ENCODE results near the gene CPA3.
A peak's percentile ranks its signal among the peaks of the same experiment; 100 is the strongest.

The CPA3 gene, protein sequence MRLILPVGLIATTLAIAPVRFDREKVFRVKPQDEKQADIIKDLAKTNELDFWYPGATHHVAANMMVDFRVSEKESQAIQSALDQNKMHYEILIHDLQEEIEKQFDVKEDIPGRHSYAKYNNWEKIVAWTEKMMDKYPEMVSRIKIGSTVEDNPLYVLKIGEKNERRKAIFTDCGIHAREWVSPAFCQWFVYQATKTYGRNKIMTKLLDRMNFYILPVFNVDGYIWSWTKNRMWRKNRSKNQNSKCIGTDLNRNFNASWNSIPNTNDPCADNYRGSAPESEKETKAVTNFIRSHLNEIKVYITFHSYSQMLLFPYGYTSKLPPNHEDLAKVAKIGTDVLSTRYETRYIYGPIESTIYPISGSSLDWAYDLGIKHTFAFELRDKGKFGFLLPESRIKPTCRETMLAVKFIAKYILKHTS

DNA sequence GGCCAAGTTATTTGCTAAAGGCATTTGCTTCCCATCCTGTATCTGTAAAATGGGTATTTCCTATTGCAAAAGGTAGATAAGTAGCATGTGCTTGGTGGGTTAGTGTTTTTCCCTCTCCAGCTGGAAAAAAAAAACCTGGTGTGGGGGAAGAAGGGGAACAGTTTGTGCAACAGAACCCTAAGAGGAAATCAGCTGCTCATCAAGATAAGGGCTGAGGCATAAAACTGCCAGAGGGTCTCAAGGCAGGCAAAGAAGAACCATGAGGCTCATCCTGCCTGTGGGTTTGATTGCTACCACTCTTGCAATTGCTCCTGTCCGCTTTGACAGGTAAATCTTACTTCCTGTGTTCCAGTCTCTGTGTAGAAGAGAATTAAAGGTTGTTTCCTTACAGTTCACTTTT, at the start of gene CPA3:
TSS of gene CPA3 (plus strand) at position 248 of the 400 bp plus-strand sequence. CDS start at position 260, 12 bp downstream.
- no peak for DNase-seq

DNA sequence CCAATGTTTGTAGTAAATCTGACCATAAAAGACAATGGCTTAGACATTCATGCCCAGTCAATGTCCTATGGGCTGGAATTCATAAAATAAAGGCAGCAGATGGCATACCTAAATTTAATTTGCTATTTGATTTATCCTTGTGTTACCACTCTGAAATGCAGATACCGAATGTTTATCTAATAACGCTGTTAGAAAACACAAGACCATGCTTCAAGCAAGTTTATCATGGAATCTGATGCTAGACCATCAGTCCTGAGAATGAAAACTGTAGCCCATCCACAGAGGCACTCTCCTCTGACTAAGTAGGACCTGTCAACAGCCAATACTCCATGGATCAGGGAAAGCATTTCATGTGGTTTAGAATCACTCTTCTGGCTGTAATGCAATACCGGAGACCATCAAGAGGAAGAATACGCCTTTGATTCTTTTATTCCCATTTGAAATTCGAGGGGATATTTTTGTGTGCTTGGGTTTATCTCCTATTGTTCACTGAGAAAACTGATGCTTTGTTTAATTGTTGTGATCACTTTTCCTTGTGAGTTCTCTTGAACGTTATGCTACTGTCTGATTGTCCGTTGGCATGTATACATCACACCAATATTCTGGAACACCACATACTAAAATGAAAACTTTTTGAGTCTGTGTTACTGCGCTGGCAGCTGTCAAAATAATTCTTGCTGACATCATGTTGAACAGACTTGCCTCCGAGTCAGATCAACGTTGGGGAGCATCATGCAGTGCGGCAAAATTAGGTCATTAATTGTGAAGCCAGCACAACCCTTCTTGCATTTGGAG, 49.6 kb upstream of the CPA3 start:
- DNase-seq, result no peak

DNA sequence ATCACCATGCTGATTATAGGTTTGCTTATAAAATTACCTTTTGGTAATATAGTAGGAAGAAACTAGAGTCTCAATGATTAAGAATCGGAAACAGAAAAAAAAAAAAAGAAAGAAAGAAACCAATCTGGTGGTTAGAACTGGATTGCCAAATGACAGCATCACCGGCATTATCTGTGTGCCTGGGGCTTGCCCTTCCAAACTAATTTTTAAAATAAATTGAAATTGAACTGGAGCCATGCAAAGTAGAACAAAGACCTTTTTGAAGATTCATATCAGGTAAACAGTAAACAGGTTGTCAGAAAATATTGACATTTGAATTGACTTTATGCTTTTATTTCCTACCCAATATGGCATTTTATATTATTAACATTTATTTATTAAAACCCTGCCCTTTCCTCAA, 48.7 kb upstream of the CPA3 start:
- no peak for DNase-seq

DNA sequence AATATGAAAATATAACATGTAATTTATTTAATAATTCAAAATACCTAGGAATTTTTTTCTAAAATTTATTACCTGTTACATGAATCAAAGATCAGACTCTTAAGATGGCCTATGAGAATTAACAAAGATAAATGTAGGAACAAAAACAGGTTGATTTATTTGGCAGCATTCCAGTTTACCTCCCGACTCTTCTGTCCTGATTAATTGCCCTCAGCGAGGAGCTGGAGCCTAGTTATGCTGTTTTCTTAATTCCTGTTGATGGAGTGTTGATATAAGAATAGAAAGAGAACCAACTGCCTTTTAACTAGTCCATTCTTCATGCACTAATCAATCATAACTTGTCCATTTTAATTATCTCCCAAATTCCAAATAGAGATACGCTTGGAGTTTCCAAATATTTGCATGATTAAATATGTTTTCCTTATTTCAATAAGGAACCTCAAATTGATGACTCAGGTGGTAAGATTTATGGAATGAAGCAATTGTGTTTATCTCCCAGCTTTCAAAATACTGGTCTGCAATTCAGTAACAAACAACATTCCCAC, 48.0 kb upstream of the CPA3 start:
- peak; percentile 2 for DNase-seq

DNA sequence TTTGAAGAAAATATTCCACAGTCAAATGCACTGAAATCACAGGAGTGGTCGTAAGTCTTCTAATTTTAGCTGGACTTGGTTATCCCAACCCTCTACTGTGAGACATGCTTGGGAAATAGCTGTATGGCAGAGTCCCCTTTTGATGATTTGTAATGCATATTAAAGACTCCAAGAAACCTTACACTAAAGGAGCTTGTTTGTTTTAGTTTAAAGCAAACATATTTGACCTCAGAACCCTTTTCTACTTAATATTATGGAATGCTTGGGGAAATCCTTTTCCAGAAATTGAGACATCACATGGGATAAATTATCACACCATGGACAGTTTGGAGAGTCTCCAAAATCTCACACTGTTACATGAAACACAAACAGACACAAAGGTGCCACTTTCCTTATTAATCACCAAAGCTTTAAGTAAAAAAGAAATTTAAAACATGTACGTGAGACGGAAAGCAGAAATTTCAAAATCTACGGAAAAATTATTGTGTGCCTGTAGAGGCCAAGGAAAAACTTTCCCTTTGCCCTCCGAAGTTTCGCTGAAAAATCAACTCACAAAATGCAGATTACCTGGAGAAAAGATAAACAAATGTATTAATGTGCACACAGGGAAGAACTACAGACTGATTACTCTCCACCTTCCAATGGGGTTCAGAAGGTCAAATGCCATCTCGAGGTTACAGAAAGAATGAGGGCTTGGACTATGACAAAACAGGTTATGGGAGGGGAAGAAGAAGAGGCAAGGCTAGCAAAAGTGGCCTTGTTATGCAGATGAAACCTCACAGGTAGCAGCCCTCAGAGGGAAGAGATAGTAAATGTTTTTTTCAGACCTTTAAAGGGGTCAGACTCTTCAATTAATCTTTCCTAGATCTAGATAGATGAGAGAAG, 44.5 kb upstream of the CPA3 start:
- DNase-seq, result no peak

DNA sequence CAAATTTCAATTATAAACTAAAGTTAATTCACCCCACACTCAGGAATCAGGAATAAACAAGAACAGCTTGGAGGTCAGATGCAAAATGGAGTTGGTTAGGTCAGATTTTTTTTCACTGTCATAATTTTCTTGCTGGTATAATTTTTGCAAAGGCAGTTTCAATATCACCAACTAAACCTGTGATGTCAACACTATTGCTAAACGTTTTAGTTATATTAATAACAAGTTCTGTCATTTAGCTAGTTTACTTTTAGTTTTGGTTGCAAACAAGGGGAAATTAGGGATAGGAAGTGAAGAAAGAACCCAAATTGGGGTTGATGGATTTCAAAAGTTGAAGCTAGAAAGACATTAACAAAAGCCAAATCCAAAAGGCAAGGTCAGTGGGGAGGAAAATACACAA, 42.1 kb upstream of the CPA3 start:
- DNase-seq, result no peak

DNA sequence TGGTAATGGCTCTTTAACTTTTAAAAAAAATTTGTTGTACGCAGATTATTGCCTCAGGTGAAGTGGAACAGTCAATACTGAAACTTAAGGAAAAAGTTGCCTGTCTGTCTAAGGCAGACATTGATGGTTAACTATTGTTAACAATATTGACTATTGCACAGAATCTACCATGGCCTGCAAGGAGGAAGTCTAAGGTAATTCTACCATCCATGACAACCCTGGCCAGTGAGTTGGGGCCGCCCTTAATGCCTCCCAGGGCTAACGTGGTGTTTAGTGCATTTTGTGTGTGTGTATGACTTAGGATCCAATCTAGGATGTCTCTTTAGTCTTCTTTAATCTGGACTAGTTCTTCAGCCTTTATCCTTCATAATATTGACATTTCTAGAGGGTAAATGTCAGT, 39.6 kb upstream of the CPA3 start:
- DNase-seq, result no peak

DNA sequence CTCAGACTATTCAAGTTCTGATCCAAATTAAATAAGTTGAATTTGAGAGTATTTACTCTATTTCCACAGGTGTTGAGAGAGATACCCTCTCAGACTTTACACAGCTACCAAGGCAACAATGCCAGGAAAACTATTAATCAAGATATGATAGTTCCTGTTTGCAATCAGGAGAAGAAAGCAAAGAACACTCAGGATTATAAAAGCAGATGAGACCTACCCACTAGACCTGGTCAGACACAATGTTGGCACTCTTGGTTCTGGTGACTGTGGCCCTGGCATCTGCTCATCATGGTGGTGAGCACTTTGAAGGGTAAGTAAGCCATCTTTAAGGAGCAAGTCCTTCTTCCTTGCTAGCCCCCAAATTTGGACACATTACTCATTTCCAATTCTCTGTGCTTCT, 37.5 kb upstream of the CPA3 start, which contains the start of gene CPB1:
TSS of gene CPB1 (plus strand) at position 227 of the 400 bp plus-strand sequence. CDS start at position 240, 13 bp downstream.
- no peak for DNase-seq

DNA sequence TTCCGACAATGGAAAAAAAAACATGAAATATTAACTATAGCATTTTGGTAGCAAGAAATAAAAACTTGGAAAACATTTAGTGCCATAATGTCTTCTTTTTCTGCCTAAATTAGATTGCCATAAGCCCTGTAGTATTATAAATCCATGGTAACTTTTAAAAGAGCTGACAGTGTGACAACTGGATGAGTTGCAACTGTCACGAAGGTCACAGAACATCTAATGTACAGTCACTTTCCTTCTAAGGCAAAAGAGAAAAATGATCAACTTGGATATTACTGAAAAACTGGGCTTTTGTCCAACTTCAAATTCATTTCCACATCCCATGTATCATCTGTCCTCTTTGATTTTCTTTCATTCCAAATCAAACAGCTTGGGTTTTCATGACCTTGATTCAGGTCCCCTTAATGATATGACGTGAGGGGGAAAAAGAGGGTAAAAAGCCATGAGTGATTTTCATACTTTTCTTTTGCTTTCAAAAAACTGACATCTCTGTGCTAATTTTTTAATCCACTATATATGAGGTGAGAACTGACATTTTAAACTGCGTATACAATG, 36.9 kb upstream of the CPA3 start:
- no peak for DNase-seq

DNA sequence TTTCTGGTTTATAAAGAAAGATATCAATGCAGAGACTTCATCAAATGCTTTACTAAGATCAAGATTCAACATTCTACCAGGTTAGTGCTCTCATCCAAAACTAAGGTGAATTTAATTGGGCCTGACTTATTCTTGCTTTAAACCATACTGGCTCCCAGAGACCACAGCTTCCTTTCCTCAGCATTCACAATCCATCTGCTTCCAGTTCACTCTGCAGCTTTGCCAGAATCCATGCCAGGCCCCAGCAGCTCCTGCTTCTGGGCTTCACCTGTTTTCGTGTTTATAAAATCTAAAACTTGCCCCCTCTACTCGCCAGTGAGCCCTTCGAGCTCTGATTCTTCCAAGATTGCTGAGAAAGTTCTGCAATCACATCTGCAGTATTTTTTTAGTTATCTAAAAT, 35.2 kb upstream of the CPA3 start:
- no peak for DNase-seq

DNA sequence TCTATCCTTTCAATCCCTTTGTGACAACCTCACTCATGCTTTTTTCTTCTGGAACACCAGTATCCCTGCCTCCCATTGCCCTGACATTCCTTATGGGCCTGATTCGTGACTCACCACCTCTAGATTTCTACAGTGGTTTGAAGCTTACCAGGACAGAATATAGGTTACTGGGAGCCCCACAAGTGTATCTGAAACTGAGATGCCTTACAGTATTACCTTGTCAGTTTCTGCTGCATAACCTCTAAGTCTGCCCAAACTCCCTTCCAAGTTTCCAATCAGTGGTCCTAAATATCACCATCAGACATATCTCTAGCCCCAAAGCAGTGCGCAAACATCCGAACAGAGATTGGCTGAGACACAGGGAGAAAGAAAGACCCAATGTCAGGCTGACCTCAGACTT, 31.9 kb upstream of the CPA3 start:
- no peak for DNase-seq

DNA sequence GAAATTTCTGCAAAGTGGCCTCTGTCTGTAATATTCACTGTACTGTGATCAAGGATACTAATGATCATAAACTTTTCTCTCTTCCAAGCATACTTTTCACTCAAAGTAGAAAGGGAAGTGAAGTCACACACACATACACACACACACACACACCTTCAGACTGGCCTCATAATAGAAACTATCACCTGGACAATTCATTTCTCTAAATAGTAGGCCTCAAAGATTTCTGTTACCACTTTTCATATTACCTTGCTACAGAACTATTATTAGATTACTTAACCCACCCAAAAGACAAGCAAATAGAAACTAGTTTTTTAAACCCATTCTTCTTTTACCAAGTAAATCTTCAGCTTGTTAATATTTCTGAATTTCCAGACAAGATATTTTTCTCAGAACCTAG, 25.3 kb upstream of the CPA3 start:
- DNase-seq, result no peak

DNA sequence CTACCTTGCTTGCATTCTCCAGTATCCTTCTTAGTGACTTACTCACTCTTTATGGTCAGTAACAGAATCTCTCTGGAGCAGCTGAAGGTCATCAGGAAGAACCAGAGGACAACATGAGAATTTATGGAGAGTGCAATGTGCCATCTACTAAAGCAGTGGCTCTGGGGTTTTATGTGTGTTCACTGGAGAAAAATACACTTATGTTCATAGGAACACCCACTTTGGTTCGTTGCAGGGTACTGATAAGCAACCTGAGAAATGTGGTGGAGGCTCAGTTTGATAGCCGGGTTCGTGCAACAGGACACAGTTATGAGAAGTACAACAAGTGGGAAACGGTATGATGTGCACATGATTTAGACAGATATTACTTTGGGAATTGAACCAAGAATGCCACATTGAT, 24.6 kb upstream of the CPA3 start:
- DNase-seq, result no peak

DNA sequence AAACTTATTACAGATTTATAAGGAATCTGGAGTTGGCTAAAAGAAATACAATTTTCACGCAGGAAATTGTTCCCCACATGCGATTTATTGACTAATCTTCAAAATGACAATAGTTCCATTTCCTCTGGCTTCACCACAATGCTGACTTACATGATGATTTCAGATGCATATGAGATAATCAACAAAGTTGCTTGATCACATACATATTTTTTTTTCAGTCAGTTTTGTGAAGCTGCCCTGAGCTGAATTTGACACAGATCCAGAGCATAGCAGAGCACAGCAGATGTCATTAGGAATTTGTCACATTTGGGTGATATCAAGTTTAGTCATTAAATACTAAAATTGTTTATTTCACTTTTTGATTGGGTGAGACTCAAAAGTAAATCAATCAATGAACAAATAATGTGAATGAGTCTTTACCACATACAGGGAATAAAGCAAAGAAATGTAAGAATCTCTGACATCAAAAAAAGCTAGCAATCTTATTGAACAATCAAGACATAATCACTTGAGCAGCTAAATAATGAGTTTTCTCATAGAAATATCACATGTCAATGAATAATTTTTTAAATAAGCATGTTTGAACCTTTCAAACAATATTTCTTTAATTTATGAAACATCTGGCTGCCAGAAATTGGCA, 19.2 kb upstream of the CPA3 start:
- no peak for DNase-seq

DNA sequence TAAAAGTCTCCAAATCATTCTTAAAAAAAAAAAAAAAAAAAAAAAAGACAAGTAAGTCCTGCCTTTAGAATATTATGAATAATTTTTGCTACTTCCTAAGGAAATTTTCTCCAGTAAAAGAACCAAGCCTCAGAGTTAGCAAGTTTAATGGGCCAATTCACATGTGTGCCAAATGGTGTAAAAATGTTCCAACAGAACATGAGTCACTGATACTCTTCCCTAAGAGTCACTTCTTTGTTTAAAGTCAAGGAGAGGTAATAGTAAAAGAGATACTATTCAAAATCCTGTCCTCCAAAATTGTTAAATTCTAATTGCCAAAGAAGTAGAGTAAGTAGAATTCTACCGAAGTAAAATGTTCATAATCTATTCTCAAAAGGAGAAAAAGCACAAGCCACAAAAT, 17.7 kb upstream of the CPA3 start:
- DNase-seq, result no peak

DNA sequence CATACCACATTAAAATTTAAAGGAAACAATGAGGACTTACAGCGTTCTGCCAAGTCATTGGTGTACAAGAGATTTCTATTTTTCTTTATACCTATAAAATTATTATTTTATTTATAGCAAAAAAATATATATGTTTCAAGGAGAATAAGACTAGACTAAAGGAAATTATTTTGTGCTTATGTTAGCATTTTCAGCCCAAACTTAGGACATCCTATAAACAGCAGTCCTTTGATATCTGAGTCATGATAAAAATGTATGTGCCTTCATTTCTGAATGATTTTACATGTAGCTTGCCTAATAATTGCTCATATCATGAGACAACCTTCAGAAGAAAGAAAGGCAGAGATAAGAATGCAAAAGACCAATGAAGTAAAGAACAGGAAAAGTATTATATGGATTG, 16.7 kb upstream of the CPA3 start:
- DNase-seq, result no peak

DNA sequence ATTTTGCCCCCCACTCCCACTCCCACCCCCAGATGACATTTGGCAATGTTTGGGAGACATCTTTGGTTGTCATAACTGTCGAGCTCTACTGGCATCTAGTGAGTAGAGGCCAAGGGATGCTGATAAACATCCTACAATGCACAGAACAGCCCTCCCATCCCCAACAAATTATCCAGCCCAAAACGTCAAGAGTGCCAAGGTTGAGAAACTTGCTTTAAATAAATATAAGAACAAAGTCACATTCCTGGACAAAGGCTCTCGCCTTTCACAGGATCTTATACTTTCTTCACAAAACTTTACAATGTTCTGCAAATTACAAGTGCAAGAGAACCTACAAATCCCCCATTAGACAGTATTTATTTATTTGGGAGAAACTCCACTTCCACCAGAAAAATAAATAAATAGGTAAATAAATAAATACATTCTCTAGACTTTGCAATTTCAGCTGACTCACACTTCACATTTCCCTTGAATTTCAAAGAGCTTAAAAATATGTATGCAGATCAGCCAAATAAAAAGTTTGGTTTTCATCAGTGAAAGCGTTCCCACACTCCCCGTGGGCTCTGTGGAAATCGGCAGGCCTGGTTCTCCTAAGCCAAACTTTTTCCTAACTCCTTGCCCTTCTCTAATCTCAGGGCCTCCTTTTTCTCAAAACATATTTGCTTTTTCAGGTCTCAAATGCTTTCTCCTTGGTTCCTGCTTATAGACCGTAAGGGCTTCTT, 12.7 kb upstream of the CPA3 start:
- no peak for DNase-seq

DNA sequence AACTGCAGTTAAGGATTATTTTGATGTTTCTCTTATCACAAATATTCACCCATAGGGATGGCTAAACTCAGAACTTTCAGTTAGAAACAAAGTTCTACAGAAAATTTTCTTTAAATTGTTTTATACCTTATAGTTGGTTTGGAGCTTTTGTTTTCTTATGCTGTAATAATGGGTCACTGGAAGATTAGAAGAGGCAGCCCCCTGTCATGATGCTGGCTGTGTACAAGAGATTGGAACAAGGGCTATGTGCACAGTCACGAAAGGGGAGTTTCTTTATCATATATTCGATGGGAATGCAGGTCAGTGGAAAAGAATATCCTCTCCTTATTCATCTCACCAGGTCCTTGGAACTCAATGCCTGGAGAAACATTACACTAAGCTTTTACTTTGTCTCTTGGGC, 12.0 kb upstream of the CPA3 start:
- DNase-seq, result no peak

DNA sequence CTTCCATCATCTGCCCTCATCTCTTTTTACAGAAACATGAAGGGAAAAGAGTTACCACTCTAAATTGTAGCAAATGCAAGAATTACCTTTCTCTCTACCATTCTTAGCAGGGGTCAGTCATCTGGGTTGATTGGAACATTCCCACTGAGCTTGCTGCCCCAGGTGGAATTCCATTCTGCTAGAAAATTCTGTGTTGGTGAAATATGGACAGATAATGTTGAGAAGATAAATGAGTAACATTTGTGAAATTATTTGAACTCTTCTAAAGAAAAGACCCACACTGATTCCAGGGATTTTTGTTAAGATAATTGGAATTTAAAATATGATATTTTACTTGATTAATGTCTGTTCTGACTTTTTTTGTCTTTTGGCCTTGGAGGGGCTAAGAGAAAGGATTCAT, 11.0 kb upstream of the CPA3 start:
- DNase-seq, result no peak

DNA sequence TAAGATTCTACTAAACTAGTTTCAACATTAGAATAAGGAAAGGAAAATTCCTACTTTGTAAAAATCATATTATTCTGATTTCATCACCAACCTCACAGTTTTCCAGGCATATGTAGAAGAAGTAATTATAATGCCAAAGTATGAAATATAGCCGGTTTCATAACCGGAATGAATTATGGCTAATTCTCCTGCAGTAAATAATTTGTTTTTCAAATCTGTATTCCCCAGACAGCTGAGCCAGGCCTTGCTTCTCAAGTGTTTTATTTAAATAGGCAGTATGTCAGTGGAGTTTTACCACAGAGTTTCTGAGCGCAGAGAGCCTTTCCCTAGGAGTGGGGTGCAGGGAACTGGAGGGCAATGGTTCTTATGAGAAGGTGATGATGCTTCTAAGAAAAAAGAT, 8.7 kb upstream of the CPA3 start:
- DNase-seq, result no peak

DNA sequence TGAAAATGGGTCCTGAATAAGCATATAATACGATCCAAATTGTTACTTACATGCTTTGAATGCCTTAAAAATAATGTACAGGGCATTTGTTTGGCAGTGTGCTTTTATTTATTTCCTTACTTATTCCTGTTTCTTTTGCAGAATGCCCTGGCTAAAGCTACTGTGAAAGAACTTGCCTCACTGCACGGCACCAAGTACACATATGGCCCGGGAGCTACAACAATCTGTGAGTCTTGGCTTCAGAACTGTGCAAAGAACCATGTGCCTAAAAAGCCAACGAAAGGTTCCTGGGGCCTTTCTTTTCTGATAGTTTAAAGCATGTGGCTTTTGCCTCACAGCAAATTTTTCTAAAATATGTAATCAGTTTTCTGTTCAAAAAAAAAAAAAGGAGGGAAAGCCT, 7.8 kb upstream of the CPA3 start:
- no peak for DNase-seq

Measured in NCI-H146 (cell line).